ENCODE data around the gene SRGAP1. TPM values are rescaled to one million over a fixed set of nuclear protein-coding genes. Genes with fewer than 3 reads are reported as not detected.
"Not testable (repeated sequence)": the region's sequence is repeated elsewhere in the genome, so short reads cannot be mapped to it uniquely, and the experiment has no call there.

The SRGAP1 gene
- total RNA-seq, 1 donor from 2014 or later = 76.8 TPM

GRCh38 chr12:63838411-63838810 is 6.1 kb upstream of the SRGAP1 start:
- no peak for DNase-seq (ENCODE audit: low read depth)

GRCh38 chr12:63841011-63841410 is 3.5 kb upstream of the SRGAP1 start:
- no peak for DNase-seq (ENCODE audit: low read depth)

- no peak for DNase-seq (ENCODE audit: low read depth)
These were observed 2.9 kb upstream of the SRGAP1 start for GRCh38 chr12:63841571-63841970.

- not testable (repeated sequence) for DNase-seq (ENCODE audit: low read depth)
These were observed 1.8 kb upstream of the SRGAP1 start for GRCh38 chr12:63842750-63843149.

GRCh38 chr12:63843254-63843720 is 1.2 kb upstream of the SRGAP1 start:
- no peak for DNase-seq (ENCODE audit: low read depth)

GRCh38 chr12:63843721-63844390 is 644 bp upstream of the SRGAP1 start:
- peak; percentile 77 for DNase-seq (ENCODE audit: low read depth)

- peak; percentile 55 for DNase-seq (ENCODE audit: low read depth)
These were observed 1.2 kb downstream of the SRGAP1 start for GRCh38 chr12:63845726-63846125.

GRCh38 chr12:63846238-63846967 is 1.9 kb downstream of the SRGAP1 start:
- DNase-seq (ENCODE audit: low read depth) = peak; percentile 29

- no peak for DNase-seq (ENCODE audit: low read depth)
These were observed 4.0 kb downstream of the SRGAP1 start for GRCh38 chr12:63848450-63848849.

GRCh38 chr12:63849106-63849620 is 4.7 kb downstream of the SRGAP1 start:
- no peak for DNase-seq (ENCODE audit: low read depth)

GRCh38 chr12:63849641-63850040 is 5.1 kb downstream of the SRGAP1 start:
- DNase-seq (ENCODE audit: low read depth) = peak; percentile 11

- no peak for DNase-seq (ENCODE audit: low read depth)
These were observed 9.5 kb downstream of the SRGAP1 start for GRCh38 chr12:63853978-63854377.

GRCh38 chr12:63855299-63855698 is 10.8 kb downstream of the SRGAP1 start:
- DNase-seq (ENCODE audit: low read depth) = no peak

- DNase-seq (ENCODE audit: low read depth) = peak; percentile 70
These were observed 13.5 kb downstream of the SRGAP1 start for GRCh38 chr12:63857771-63858670.

GRCh38 chr12:63859880-63860279 is 15.4 kb downstream of the SRGAP1 start:
- DNase-seq (ENCODE audit: low read depth) = not testable (repeated sequence)

- peak; percentile 76 for DNase-seq (ENCODE audit: low read depth)
These were observed 17.9 kb downstream of the SRGAP1 start for GRCh38 chr12:63862187-63862968.

GRCh38 chr12:63862969-63863230 is 18.4 kb downstream of the SRGAP1 start:
- peak; percentile 31 for DNase-seq (ENCODE audit: low read depth)

GRCh38 chr12:63863658-63864453 is 19.4 kb downstream of the SRGAP1 start:
- no peak for DNase-seq (ENCODE audit: low read depth)

GRCh38 chr12:63864454-63864706 is 19.9 kb downstream of the SRGAP1 start:
- no peak for DNase-seq (ENCODE audit: low read depth)

GRCh38 chr12:63865448-63865847 is 20.9 kb downstream of the SRGAP1 start:
- DNase-seq (ENCODE audit: low read depth) = no peak

GRCh38 chr12:63867053-63867452 is 22.6 kb downstream of the SRGAP1 start:
- no peak for DNase-seq (ENCODE audit: low read depth)
